GM13977 (cell line): ENCODE data around the gene IRF9.

ENCODE experiments used
- DNase-seq: peaks from one replicate; pipeline ENCODE4 v3.0.0; 2012; ENCODE audit warnings: low spot score
- CTCF ChIP-seq: IDR thresholded peaks from 2 replicates; pipeline ENCODE4 v1.5.1; 2012; ENCODE audit warnings: mild to moderate bottlenecking, control low read depth; ENCODE audit not compliant: insufficient read depth; ENCODE audit errors: extremely low read depth, missing control alignments
- in situ Hi-C: fragments of 300-500 bp; cut with MboI; formaldehyde crosslinking; loops from one replicate; pipeline ENCODE4 v1.12.0; 2022; ENCODE audit warnings: low sequenced_read_pairs, low pct_unique_long_range_greater_than_20kb, mixed read lengths, inconsistent platforms; ENCODE audit not compliant: unreplicated experiment

IRF9 gene

GRCh38 chr14:24143511-24143910 is 17.6 kb upstream of the IRF9 start:
- no peak for DNase-seq
- TF ChIP-seq CTCF = no peak
- in situ Hi-C loops = no loop called here

GRCh38 chr14:24144451-24144850 is 16.6 kb upstream of the IRF9 start:
- TF ChIP-seq CTCF = no peak
- no peak for DNase-seq
- in situ Hi-C loops = no loop called here

- in situ Hi-C loops = no loop called here
- no peak for TF ChIP-seq CTCF
- no peak for DNase-seq
These were observed 15.8 kb upstream of the IRF9 start for GRCh38 chr14:24145219-24145618.

GRCh38 chr14:24145690-24146452 is 15.2 kb upstream of the IRF9 start:
- TF ChIP-seq CTCF = no peak
- no peak for DNase-seq
- in situ Hi-C loops = no loop called here

- TF ChIP-seq CTCF = no peak
- in situ Hi-C loops = no loop called here
- DNase-seq = peak; percentile 98
These were observed 14.6 kb upstream of the IRF9 start, which contains the start of gene PSME2 for GRCh38 chr14:24146453-24146977. TSS of gene PSME2 (minus strand) at chr14:24146610. CDS start at chr14:24146581, 29 bp downstream.

- in situ Hi-C loops = no loop called here
- TF ChIP-seq CTCF = no peak
- DNase-seq = peak; percentile 98
These were observed 13.9 kb upstream of the IRF9 start, which contains the start of gene RNF31 for GRCh38 chr14:24146978-24147760. TSS of gene RNF31 (plus strand) at chr14:24147498. CDS start at chr14:24147699, 201 bp downstream.
